M059J (cell line): ENCODE results near the gene CPNE5. TPM values are rescaled to one million over a fixed set of nuclear protein-coding genes. Genes with fewer than 3 reads are reported as not detected.
A peak's percentile ranks its signal among the peaks of the same experiment; 100 is the strongest.

ENCODE experiments used
- DNase-seq: peaks from one replicate; pipeline ENCODE4 v3.0.0-alpha.2; 2012; ENCODE audit warnings: low read depth
- total RNA-seq: library from RNA; depleted of rRNA; stranded (reverse); fragments of >200 nt; shearing (Covaris generic); gene quantifications from 2 replicates; pipeline ENCODE4 v1.2.3, GENCODE V29; 2014

Gene CPNE5
- total RNA-seq, 1 experiment from 2014 or later, result 0.02 TPM

DNA sequence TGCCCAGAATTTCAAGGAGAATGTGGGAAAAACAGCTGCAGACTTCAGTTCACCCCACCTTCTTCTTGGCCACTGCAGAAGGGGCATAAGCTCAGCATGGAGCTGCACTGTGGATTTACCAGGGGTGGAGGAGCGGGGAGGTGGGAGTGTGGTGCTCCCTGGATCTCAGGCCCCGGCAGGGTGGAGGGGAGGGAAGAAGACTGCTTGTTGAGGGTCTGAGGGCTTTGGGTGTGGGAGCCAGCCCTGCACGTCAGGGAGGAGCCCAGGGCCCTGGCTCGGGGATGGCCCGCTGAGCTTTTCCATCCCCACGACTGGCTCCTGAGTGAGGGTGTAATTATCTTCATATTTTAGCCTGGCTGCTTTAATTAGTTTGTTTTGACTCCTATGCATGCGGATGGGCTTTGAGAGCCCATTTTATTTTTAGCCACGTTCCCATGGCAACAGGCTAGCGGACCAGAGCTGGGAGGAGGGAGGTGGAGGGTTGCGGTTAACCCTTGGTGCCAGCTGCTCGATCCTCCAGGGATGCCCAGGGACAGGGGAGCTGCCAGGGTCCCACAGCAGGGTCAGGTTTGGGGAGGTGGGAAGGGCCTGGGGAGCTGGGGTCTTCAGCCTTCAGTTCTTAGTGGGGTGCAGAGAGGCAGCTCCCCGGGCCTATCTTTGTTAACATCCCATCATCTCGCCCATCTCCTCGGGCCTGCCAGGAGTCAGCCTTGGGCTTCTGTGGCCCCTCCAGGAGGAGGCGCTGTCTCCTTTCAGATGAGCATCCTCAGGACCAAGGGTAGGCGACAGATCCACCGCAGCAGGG lies 73.4 kb downstream of the CPNE5 start:
- DNase-seq, result peak; percentile 87

- no peak for DNase-seq
Measured at GRCh38 chr6:36765190-36765589, 74.1 kb downstream of the CPNE5 start.

DNA sequence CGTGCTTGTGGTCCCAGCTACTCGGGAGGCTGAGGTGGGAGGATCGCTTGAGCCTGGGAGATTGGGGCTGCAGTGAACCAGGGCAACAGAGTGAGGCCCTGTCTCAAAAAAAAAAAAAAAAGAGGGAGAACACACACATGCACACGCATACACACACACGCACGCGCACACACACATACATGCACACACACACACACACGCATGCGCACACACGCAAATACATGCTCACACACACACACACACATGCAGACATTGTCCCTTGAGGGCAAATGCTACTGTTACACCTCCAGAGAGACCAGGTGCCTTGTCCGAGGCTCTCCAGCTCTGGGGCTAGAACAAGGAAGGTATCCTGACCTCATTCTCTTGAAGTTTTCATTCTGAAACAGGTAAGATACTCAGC lies 77.1 kb downstream of the CPNE5 start:
- DNase-seq, result no peak

DNA sequence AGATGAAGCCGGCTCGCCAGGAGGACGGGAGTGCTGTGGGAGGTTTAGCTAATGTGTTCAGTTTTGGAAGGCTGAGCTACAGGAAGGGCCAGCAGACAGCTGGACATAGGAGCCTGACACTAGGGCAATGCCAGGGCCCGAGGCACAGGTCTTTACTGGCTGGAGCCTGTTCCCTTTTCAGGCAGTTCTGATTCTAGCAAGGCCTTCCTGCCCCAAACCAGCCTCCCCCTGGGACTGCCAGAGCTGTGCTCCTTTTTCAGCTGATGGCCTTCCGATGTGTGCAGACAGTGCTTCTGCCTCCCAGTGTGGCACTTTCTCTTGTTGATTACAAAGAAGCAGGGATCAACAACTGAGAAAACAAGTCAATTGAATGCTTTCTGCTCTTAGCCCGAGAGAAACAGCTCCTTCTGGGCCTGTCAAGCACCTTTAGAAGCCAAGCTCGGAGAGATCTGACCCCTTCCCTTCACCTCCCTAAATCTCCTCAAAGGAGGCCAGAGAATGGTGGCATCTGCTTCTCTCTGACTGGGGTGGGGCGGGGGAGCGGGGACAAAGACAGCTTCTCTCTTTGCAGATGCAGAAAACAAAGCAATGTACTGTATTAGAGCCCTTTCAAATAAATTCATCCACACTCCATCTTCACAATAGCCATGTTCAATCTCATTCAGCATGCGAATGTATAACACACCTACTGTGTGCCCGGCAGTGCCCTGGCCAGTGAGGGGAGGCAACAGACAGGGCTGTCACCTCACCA lies 78.4 kb downstream of the CPNE5 start:
- no peak for DNase-seq

- DNase-seq, result peak; percentile 77
Measured at GRCh38 chr6:36759148-36759759, 80.0 kb downstream of the CPNE5 start.

GRCh38 chr6:36758516-36759147 lies 80.6 kb downstream of the CPNE5 start:
- DNase-seq, result no peak

GRCh38 chr6:36757943-36758508 lies 81.2 kb downstream of the CPNE5 start:
- DNase-seq, result no peak

DNA sequence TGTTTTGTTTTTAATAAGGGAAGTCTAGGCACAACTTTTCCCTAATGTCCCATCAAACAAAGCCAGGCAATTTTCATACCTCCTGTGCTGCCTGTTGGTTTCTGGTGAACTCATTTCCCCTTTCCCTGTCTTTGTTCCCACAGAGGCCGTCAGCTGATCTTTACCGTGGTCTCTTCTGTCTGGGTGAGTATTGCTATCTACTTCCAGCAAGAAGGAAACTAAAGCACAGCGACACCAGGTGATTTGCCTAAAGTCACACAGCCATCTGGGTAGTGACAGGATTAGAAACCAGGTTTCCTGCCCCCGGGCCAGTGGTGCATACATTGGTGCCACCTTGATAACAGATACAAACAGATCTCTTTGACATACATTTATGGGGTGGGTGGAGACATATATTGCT lies 82.0 kb downstream of the CPNE5 start:
- DNase-seq, result no peak

- DNase-seq, result no peak
Measured at GRCh38 chr6:36756786-36757185, 82.5 kb downstream of the CPNE5 start.

DNA sequence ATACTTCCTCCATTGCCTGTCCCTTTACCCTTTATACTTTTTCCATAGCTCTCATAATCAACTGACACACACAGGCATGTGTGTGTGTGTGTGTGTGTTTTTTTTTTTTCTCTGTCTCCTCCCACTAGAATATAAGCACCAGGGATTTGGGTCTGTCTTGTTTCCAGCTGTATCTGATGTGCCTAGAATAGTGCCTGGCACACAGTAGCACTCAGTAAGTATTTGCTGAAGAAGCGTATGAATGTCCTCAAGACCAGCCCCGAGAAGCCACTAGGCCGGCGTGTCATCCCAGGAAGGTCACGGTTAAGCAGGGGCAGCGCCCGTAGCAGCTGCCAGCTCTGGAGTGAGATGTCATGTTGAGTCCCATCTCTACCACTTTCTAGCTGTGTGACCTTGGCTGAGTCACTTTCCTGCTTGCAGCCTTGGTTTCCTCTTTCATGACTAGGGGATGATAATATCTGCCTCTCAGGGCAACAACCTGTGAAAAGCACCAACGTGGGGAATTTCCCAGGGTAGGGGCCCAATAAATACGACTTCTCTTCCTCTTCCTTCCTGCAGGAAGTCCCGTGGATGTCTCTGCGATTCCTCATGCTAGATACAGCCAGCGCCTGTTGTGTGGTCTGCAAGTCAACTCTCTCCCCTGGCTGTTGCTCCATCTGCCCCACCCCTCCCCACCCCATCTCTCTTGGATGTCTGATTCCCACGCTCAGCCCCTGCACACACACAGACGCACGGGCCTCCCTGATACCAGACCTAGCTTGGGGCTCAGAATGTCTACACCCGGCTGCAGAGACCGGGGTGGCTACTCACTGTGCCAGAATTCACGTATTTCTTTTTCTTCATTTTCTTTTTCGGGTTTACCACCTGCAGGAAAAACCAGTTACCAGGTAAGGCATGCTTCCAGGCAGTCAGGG lies 83.6 kb downstream of the CPNE5 start:
- DNase-seq, result peak; percentile 82

GRCh38 chr6:36754582-36755434 lies 84.4 kb downstream of the CPNE5 start:
- DNase-seq, result peak; percentile 30

- DNase-seq, result peak; percentile 92
Measured at GRCh38 chr6:36753671-36754405, 85.4 kb downstream of the CPNE5 start.

GRCh38 chr6:36752886-36753506 lies 86.2 kb downstream of the CPNE5 start:
- DNase-seq, result peak; percentile 39

DNA sequence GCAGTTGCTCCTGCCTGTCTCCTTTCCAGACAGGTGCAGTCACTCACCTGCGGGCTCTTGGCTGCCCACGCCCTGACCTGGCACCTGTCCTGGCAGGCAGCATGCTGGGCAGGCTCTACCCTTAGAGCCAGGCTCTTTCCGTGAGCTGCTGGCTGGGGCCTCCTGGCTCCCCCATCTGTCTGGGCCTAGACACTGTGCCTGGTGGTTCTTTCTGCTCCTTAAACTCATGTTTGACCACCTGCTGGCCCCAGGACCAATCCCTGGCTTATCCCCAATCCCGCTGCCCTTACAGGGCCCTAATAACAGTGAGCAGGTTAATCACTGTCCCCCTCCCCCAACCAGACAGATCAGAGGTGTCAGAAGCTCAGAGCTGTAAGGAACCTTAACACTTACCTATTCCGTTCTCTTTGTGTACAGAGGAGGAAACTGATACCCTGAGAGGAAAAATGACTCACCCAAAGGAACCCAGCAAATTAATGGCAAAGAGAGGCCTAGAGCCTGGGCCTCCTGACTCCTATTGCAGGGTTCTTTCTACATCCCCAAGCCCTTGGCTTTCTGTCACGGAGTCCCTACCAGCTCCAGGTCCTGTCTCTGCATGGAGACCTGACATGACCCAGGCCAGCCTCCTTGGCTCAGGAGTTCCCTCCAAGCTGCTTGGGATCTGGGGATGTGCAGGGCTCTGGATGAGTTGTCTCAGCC lies 86.9 kb downstream of the CPNE5 start:
- peak; percentile 56 for DNase-seq

GRCh38 chr6:36751833-36752186 lies 87.4 kb downstream of the CPNE5 start:
- no peak for DNase-seq

DNA sequence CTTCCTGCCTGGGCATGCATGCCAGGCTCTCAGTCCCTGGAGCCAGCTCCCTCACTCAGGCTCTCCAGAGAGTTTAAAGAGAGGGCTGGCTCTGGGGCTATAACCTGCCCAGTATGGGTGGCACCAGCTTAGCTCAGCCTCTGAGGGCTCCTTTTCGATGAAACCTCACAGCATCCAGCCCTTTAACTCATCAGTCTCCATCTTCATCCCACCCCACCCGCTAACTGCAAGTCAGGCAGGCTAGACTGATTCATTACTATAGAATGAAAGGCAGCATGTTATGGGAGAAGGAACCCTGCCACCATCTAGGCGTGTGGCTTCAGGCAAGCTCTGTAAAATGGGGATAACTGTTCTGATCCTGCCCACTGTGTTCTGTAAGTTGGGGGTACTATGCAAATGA lies 88.2 kb downstream of the CPNE5 start:
- DNase-seq, result no peak

- no peak for DNase-seq
Measured at GRCh38 chr6:36749829-36750489, 89.3 kb downstream of the CPNE5 start.

- DNase-seq, result no peak
Measured at GRCh38 chr6:36746251-36746650, 93.0 kb downstream of the CPNE5 start.
